ENCODE measurements around the gene SLC35F1. TPM values are rescaled to one million over a fixed set of nuclear protein-coding genes. Genes with fewer than 3 reads are reported as not detected.

SLC35F1 gene
- total and polyA plus RNA-seq, 9 of the 15 experiments (the other 6 are each of a cell fraction or from before 2014, with no cell fraction given), result 0.03 to 0.06 TPM; not detected in 7

DNA sequence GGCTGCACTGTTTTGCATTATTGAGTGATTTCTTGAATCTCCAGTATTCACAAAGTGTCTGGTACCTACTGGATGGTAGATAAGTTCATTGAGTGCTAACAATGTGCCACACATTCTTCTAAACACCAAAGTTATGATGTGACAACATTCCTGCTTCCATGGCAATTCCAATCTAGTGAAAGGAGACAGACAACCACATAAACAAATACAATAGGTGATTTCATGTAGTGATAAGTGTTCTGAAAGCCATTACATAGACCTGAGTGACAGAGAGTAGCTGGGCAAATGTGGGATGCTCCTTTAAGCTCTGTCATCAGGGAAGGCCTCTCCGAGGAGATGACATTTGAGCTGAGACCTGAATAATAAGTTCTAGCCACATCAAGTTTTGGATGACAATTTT, 295.5 kb downstream of the SLC35F1 start:
- Histone ChIP-seq H3K36me3 (ENCODE audit: control insufficient read depth, insufficient read depth, low read length) (no peaks in the 10 kb centered on the region), H3K27ac (ENCODE audit: extremely low read depth, low read depth, low read length) (no peak overlapping the region), H3K79me2 (ENCODE audit: control insufficient read depth, insufficient read depth, low read length) (no peaks in the 10 kb centered on the region), H3K4me1 (replicated peaks in 1 of 2; ENCODE audit: control insufficient read depth in 2 of 2, insufficient read depth in 2 of 2, low read length in 2 of 2) (no peaks in the 10 kb centered on the region), H3K4me3 (no peak overlapping the region), H3K9me3 (replicated peaks; ENCODE audit: control insufficient read depth, insufficient read depth, low read depth, low read length) (no peaks in the 10 kb centered on the region), H3K9ac (ENCODE audit: insufficient read depth in 1 of 2, low read depth in 2 of 2, low read length in 2 of 2) (no peak overlapping the region), H3K9me1 (ENCODE audit: control insufficient read depth, insufficient read depth, low read length) (no peaks in the 10 kb centered on the region), H3K4me2 (ENCODE audit: insufficient read depth, low read length) (no peak overlapping the region), H4K20me1 (replicated peaks; ENCODE audit: control insufficient read depth, insufficient read depth, low read length) (no peaks in the 10 kb centered on the region), H2AFZ (ENCODE audit: low read depth, low read length) (no peak overlapping the region), H3K27me3 (ENCODE audit: control insufficient read depth in 2 of 2, insufficient read depth in 2 of 2, low read length in 2 of 2) (no peaks in the 10 kb centered on the region)
- POLR2A ChIA-PET, result no interaction called here
- FAIRE-seq (no peak), DNase-seq (ENCODE audit: extremely low read depth in 1 of 4, low spot score in 3 of 4) (no peak), ATAC-seq (no peak)
- BruUV-seq (replicated peaks), result no TSS peak
- intact Hi-C loops (cut with micrococcal nuclease) (no loop called here), in situ Hi-C loops (cut with MboI) (no loop called here)
- CTCF ChIA-PET (ENCODE audit: low intra/inter-chr PET ratio), result no interaction called here
- TF ChIP-seq, protein P1, sequence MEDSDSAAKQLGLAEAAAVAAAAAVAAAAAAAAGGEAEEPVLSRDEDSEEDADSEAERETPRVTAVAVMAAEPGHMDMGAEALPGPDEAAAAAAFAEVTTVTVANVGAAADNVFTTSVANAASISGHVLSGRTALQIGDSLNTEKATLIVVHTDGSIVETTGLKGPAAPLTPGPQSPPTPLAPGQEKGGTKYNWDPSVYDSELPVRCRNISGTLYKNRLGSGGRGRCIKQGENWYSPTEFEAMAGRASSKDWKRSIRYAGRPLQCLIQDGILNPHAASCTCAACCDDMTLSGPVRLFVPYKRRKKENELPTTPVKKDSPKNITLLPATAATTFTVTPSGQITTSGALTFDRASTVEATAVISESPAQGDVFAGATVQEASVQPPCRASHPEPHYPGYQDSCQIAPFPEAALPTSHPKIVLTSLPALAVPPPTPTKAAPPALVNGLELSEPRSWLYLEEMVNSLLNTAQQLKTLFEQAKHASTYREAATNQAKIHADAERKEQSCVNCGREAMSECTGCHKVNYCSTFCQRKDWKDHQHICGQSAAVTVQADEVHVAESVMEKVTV (CRISPR knock-in tag; IDR thresholded peaks at IDR 0.05), result no peak
- TF ChIP-seq, protein P2, sequence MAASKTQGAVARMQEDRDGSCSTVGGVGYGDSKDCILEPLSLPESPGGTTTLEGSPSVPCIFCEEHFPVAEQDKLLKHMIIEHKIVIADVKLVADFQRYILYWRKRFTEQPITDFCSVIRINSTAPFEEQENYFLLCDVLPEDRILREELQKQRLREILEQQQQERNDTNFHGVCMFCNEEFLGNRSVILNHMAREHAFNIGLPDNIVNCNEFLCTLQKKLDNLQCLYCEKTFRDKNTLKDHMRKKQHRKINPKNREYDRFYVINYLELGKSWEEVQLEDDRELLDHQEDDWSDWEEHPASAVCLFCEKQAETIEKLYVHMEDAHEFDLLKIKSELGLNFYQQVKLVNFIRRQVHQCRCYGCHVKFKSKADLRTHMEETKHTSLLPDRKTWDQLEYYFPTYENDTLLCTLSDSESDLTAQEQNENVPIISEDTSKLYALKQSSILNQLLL (CRISPR knock-in tag; IDR thresholded peaks at IDR 0.05; ENCODE audit: borderline replicate concordance), result no peak
- TF ChIP-seq, protein P3, sequence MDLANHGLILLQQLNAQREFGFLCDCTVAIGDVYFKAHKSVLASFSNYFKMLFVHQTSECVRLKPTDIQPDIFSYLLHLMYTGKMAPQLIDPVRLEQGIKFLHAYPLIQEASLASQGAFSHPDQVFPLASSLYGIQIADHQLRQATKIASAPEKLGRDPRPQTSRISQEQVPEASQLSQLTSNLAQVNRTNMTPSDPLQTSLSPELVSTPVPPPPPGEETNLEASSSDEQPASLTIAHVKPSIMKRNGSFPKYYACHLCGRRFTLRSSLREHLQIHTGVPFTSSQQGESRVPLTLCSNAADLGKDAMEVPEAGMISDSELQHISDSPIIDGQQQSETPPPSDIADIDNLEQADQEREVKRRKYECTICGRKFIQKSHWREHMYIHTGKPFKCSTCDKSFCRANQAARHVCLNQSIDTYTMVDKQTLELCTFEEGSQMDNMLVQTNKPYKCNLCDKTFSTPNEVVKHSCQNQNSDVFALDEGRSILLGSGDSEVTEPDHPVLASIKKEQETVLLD (IDR thresholded peaks at IDR 0.05), result no peak
- TF ChIP-seq CHD1 (IDR thresholded peaks at IDR 0.05; ENCODE audit: low read length) (no peak), NFE2 (IDR thresholded peaks at IDR 0.05; ENCODE audit: low read depth) (no peak), RBM17 (IDR thresholded peaks at IDR 0.05; ENCODE audit: borderline replicate concordance, low read depth, low read length) (no peak), BRD9 (IDR thresholded peaks at IDR 0.05; ENCODE audit: low read depth, partially characterized antibody) (no peak), SRSF1 (IDR thresholded peaks at IDR 0.05; ENCODE audit: low read depth, low read length) (no peak)
- TF ChIP-seq, protein P4, sequence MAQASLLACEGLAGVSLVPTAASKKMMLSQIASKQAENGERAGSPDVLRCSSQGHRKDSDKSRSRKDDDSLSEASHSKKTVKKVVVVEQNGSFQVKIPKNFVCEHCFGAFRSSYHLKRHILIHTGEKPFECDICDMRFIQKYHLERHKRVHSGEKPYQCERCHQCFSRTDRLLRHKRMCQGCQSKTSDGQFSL (CRISPR knock-in tag; IDR thresholded peaks at IDR 0.05), result no peak
- TF ChIP-seq, protein P4 (tag; IDR thresholded peaks at IDR 0.05), result no peak
- TF ChIP-seq, protein P5, sequence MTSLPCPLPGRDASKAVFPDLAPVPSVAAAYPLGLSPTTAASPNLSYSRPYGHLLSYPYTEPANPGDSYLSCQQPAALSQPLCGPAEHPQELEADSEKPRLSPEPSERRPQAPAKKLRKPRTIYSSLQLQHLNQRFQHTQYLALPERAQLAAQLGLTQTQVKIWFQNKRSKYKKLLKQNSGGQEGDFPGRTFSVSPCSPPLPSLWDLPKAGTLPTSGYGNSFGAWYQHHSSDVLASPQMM (CRISPR knock-in tag; IDR thresholded peaks at IDR 0.05), result no peak
- WGBS (ENCODE audit: insufficient coverage, low coverage, missing lambda C conversion rate), result 0% methylated on average over 1 of the region's 1 CpG
